NT2/D1 (cell line): ENCODE measurements around the gene CXCL8.

Source experiments
- SUZ12 ChIP-seq: IDR thresholded peaks from 2 replicates; pipeline ENCODE4 v1.6.1; 2011; ENCODE audit not compliant: insufficient read length, insufficient read depth; ENCODE audit errors: extremely low read depth
- YY1 ChIP-seq: IDR thresholded peaks from 2 replicates; pipeline ENCODE4 v1.6.1; 2011; ENCODE audit not compliant: insufficient read length, insufficient read depth
- ZNF274 ChIP-seq: IDR thresholded peaks from 2 replicates; pipeline ENCODE4 v1.6.1; 2011; ENCODE audit warnings: mild to moderate bottlenecking, low read depth, low read length

- TF ChIP-seq ZNF274 = no peak
- TF ChIP-seq YY1 = no peak
- TF ChIP-seq SUZ12 = no peak
Measured at GRCh38 chr4:73761856-73762255, 21.5 kb downstream of the CXCL8 start.
